Sigmoid colon (tissue), 7 donors: ENCODE results near the gene CLDN10. TPM values are rescaled to one million over a fixed set of nuclear protein-coding genes. Genes with fewer than 3 reads are reported as not detected.

Experiments
- DNase-seq: peaks from one replicate; pipeline ENCODE4 v3.0.0-alpha.2; 2019
- H3K27ac ChIP-seq, 4 donors: fragments of 200-600 bp; sonication (generic); one replicate each; pipeline ENCODE4 v1.5.1; 2016 to 2019; ENCODE audit warnings: mild to moderate bottlenecking in 1 of 4
- H3K27me3 ChIP-seq, 3 donors: fragments of 200-600 bp; sonication (generic); one replicate each; pipeline ENCODE4 v1.5.1; 2019; ENCODE audit warnings: mild to moderate bottlenecking in 1 of 3
- H3K36me3 ChIP-seq, 4 donors: fragments of 200-600 bp; sonication (generic); one replicate each; pipeline ENCODE4 v1.5.1; 2016 to 2019
- H3K4me1 ChIP-seq, 4 donors: fragments of 200-600 bp; sonication (generic); one replicate each; pipeline ENCODE4 v1.5.1; 2017 to 2019
- H3K4me3 ChIP-seq, 4 donors: fragments of 200-600 bp; sonication (generic); one replicate each; pipeline ENCODE4 v1.5.1; 2017 to 2019; ENCODE audit warnings: mild to moderate bottlenecking in 2 of 4, moderate library complexity in 1 of 4
- H3K9me3 ChIP-seq, 4 donors: fragments of 200-600 bp in 3 of 4; sonication (generic) in 3 of 4; one replicate each; pipeline versions ENCODE4 v1.5.1 to v1.6.1; 2013 to 2019
- EP300 ChIP-seq, 4 donors: sonication (generic); formaldehyde crosslinking; IDR thresholded peaks; one replicate each; pipeline ENCODE4 v1.6.1; 2017; ENCODE audit warnings: antibody characterized with exemption in 4 of 4
- POLR2A ChIP-seq, 2 donors: fragments of 450-650 bp; IDR thresholded peaks; one replicate each; pipeline ENCODE4 v1.6.1; 2016; ENCODE audit warnings: antibody characterized with exemption in 2 of 2, mild to moderate bottlenecking in 2 of 2, moderate library complexity in 2 of 2
- POLR2AphosphoS5 ChIP-seq, 4 donors: sonication (generic); formaldehyde crosslinking; IDR thresholded peaks; one replicate each; pipeline ENCODE4 v1.6.1; 2017; ENCODE audit warnings: antibody characterized with exemption in 4 of 4
- WGBS, 2 donors: extraction: QIAGEN DNeasy Blood & Tissue Kit; methylation state at CpG; one replicate each; pipeline ENCODE4 v1.1.7; 2013; 5-methylcytosine and 5-hydroxymethylcytosine counted together
- intact Hi-C: fragments of 100-400 bp; cut with DNase I; formaldehyde crosslinking; loops from one replicate; pipeline ENCODE4 v1.15.1; 2023
- polyA plus RNA-seq, 3 donors: library from polyadenylated mRNA; stranded (reverse); fragments of 200-250 nt; gene quantifications; one replicate each; pipeline ENCODE4 v1.2.3, GENCODE V29; 2013
- total RNA-seq, 4 donors: library from RNA; depleted of rRNA; stranded (reverse); fragments of >200 nt; gene quantifications; one replicate each; pipeline ENCODE4 v1.1.0, GENCODE V29; 2016
- TF ChIP-seq, protein P1 (sequence below), 4 experiments: fragments of 450-650 bp in 3 of 4; fragments of 200-600 bp in 1 of 4; IDR thresholded peaks; one replicate each; pipeline ENCODE4 v1.5.1; 2016 to 2019; ENCODE audit warnings: antibody characterized with exemption in 4 of 4, mild to moderate bottlenecking in 3 of 4, moderate library complexity in 2 of 4
- donor health status: healthy with polysubstance abuse.
- donor health status: Bipolar disorder and iron deficiency.
- donor health status: healthy.

The CLDN10 gene
- total and polyA plus RNA-seq, 7 donors, result 0.20 to 1.5 (median 0.36) TPM; not detected in 4

DNA sequence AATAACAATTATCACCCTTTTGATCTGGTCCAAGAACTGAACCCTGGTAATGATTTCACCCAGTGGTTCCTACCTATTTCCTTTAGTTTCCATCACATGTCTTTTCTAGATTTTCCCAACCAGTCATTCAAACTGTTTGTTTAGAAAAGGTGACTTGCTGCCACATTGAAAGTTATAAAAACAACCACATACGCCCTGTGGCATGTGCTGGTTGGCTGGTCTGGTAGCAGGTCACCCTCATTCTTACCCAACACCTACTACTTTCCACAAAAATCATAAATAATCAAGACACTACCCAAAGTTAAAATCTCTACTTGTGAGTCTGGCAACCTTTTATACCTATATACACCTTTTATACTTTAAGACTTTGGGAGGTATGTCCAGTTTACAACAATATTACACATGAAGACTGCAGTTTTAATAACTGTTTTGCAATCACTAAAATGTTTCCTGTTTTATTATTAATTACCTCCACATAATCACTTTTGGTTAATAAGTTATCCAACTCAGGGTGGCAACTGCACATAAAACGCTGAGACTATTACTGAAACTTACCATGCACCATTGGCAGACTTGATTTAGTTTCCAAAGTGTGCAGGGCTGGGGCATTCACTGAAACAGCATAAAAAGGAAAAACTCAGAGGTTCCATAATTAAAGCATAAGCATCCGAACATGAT is 53.1 kb downstream of the CLDN10 start:
- H3K4me3 ChIP-seq, result no peak overlapping the region
- WGBS, 2 donors, result 62 to 82% methylated on average over 3 of the region's 3 CpGs
- H3K27me3 ChIP-seq, result no peaks in the 10 kb centered on the region
- intact Hi-C loops, result no loop called here
- TF ChIP-seq POLR2AphosphoS5 (IDR thresholded peaks at IDR 0.05) (no peak), EP300 (IDR thresholded peaks at IDR 0.05) (no peak), POLR2A (IDR thresholded peaks at IDR 0.05) (no peak)
- TF ChIP-seq, protein P1, sequence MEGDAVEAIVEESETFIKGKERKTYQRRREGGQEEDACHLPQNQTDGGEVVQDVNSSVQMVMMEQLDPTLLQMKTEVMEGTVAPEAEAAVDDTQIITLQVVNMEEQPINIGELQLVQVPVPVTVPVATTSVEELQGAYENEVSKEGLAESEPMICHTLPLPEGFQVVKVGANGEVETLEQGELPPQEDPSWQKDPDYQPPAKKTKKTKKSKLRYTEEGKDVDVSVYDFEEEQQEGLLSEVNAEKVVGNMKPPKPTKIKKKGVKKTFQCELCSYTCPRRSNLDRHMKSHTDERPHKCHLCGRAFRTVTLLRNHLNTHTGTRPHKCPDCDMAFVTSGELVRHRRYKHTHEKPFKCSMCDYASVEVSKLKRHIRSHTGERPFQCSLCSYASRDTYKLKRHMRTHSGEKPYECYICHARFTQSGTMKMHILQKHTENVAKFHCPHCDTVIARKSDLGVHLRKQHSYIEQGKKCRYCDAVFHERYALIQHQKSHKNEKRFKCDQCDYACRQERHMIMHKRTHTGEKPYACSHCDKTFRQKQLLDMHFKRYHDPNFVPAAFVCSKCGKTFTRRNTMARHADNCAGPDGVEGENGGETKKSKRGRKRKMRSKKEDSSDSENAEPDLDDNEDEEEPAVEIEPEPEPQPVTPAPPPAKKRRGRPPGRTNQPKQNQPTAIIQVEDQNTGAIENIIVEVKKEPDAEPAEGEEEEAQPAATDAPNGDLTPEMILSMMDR (IDR thresholded peaks at IDR 0.05), result no peak
- no peak overlapping the region for H3K27ac ChIP-seq
- peaks cover 0 to 20% (median 2%) of the 10 kb centered on the region in 4 donors for H3K4me1 ChIP-seq
- peaks cover 0 to 27% (median 0%) of the 10 kb centered on the region in 4 donors for H3K36me3 ChIP-seq
- DNase-seq, result no peak
- H3K9me3 ChIP-seq, result no peaks in the 10 kb centered on the region

DNA sequence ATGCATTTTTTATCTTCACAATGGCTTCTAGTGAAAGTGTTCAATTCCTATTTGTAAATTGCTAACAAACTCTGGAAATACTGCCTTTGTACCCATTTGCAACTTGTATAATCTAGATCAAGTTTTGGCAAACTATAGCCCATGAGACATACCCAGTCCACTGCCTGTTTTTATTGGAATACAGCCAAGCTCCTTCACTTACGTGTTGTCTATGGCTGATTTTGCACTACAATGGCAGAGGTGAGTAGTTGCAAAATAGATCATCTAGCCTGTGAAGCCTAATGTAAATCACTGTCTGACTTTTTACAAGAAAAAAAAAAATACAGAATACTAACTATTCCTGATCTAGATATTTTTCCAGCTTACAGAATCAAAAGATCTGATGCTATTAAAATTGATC is 54.8 kb downstream of the CLDN10 start:
- no peak for TF ChIP-seq POLR2AphosphoS5 (IDR thresholded peaks at IDR 0.05)
- TF ChIP-seq, protein P1 (IDR thresholded peaks at IDR 0.05), result no peak
- no peak for TF ChIP-seq POLR2A (IDR thresholded peaks at IDR 0.05)
- TF ChIP-seq EP300 (IDR thresholded peaks at IDR 0.05), result no peak
- no peak for DNase-seq
- peaks cover 0 to 20% (median 2%) of the 10 kb centered on the region in 4 donors for H3K4me1 ChIP-seq
- no peak overlapping the region for H3K4me3 ChIP-seq
- intact Hi-C loops, result no loop called here
- H3K27ac ChIP-seq, result no peak overlapping the region
- no peaks in the 10 kb centered on the region for H3K27me3 ChIP-seq
- H3K36me3 ChIP-seq, result peaks cover 0 to 29% (median 0%) of the 10 kb centered on the region in 4 donors
- H3K9me3 ChIP-seq, result no peaks in the 10 kb centered on the region
- 13 to 55% methylated on average over 1 of the region's 1 CpG for WGBS, 2 donors

DNA sequence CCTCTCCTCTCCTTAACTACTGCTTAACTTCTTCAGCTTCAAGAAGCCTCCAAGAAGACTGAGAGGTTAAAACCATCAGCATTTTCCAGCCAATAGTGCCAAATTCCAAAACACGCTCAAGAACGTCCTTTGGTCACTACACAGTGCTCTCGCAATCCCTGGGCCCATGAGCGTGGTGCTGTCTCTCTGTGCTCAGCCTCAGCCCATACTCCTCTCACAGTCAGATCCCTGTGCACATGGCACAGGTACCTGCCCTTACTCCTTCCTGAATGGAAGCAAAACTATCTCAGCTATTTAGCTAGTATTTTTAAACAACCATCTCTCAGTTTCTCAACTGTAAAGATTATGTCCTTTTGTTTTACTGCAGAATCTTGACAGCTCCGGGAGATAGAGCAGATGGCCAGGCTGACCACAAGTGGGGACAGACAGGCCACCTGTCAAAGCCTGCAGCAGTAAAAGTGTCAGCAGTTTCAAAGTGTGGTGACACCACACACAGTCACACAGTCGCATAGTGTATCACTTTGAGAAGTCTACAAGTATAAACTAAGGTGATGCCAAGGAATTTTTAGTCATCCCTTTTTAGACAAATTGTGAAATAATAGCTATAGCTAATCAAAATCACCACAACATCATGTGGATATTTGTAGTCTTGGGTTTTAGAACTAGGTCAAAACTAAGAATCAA is 56.3 kb downstream of the CLDN10 start:
- DNase-seq, result no peak
- H3K27me3 ChIP-seq, result no peaks in the 10 kb centered on the region
- intact Hi-C loops, result no loop called here
- 75 to 84% methylated on average over 6 of the region's 6 CpGs for WGBS, 2 donors
- H3K4me1 ChIP-seq, result peaks cover 0 to 19% (median 2%) of the 10 kb centered on the region in 4 donors
- no peak overlapping the region for H3K27ac ChIP-seq
- peaks cover 0 to 34% (median 0%) of the 10 kb centered on the region in 4 donors for H3K36me3 ChIP-seq
- no peak for TF ChIP-seq POLR2AphosphoS5 (IDR thresholded peaks at IDR 0.05)
- TF ChIP-seq POLR2A (IDR thresholded peaks at IDR 0.05), result no peak
- no peak for TF ChIP-seq EP300 (IDR thresholded peaks at IDR 0.05)
- TF ChIP-seq, protein P1 (IDR thresholded peaks at IDR 0.05), result no peak
- H3K4me3 ChIP-seq, result no peak overlapping the region
- H3K9me3 ChIP-seq, result no peaks in the 10 kb centered on the region

DNA sequence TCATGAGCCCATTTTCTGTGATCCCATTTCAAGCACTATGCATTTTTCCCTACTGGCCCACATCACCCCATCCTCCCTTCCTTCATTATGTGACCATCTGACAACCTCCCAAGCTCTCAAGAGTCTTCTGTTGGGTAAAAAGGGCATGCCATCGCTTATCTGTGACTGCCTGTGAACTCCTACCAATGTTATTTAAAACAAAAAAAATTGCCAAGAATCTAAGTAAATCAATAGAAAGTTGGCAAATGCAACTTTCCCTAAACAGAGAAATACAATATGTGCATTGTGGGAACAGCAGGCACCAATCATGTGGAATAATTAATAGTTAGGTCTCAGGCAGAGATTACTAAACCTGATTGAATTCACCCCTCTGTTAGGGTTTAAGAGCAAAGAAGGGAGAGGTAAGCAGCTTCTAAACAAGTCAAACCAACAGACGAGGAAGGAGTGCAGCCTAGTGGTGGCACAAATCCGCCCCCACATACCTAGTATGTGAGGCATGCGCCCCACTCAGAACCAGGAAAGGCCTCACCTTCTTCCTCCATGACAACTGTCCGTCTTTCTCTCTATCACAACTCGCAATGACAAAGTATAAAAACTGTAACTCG is 62.2 kb downstream of the CLDN10 start:
- WGBS, 2 donors, result 91% methylated on average over 7 of the region's 7 CpGs
- no peaks in the 10 kb centered on the region for H3K27me3 ChIP-seq
- no peaks in the 10 kb centered on the region for H3K9me3 ChIP-seq
- no peak for DNase-seq
- intact Hi-C loops, result no loop called here
- H3K27ac ChIP-seq, result no peak overlapping the region
- no peak overlapping the region for H3K4me3 ChIP-seq
- TF ChIP-seq EP300 (IDR thresholded peaks at IDR 0.05) (no peak), POLR2A (IDR thresholded peaks at IDR 0.05) (no peak)
- H3K4me1 ChIP-seq, result no peaks in the 10 kb centered on the region
- H3K36me3 ChIP-seq, result peaks cover 0 to 73% (median 1%) of the 10 kb centered on the region in 4 donors

DNA sequence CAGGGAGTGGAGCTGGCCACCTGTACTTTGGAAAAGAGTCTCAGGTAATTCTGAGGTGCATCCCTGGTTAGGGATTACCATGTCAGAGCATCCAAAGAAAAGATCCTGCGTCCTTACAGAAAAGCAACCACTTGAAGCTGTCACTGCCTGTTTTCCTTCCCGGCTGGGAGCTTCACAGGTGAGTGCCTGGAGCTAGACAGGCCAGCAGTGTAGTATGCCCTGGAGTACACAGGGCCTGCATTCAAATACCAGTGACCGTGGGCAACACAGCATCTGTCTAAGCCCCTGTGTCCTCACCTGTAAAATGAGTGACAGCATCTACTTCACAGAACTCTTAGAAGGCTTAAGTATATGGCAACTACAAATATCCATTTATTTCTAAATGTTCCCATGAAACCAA is 63.0 kb downstream of the CLDN10 start:
- Histone ChIP-seq H3K4me3 (no peak overlapping the region), H3K36me3 (peaks cover 0 to 75% (median 1%) of the 10 kb centered on the region in 4 donors), H3K4me1 (peaks cover 0 to 3% (median 1%) of the 10 kb centered on the region in 4 donors), H3K9me3 (no peaks in the 10 kb centered on the region), H3K27me3 (no peaks in the 10 kb centered on the region), H3K27ac (no peak overlapping the region)
- intact Hi-C loops, result no loop called here
- TF ChIP-seq, protein P1 (IDR thresholded peaks at IDR 0.05), result no peak
- TF ChIP-seq POLR2A (IDR thresholded peaks at IDR 0.05), result no peak
- no peak for TF ChIP-seq POLR2AphosphoS5 (IDR thresholded peaks at IDR 0.05)
- TF ChIP-seq EP300 (IDR thresholded peaks at IDR 0.05), result no peak
- WGBS, 2 donors, result 88 to 93% methylated on average over 3 of the region's 3 CpGs
- no peak for DNase-seq
